Measurements from ENCODE around the gene CDC42EP2.

Gene CDC42EP2

GRCh38 chr11:65362966-65363365 is 48.3 kb downstream of the CDC42EP2 start:
- no peak for DNase-seq

DNA sequence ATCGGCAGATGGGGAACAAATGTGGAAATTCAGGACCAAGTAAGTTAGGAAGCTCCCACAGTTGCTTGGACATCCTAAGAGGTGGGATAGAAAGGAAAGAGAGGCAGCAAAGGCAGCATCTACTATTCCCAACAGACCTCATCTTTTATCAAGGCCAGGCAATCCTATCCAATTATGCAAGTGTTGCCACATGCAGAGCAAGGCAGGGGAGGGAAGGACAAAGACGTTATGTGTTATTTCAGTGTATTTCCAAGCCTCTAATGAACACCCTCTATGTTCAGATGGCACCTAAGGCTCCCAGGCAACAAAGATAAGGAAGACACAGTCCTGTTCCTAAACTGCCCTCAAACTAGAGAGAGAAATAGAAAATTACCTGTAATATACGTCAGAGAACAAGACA is 49.1 kb downstream of the CDC42EP2 start:
- no peak for DNase-seq

DNA sequence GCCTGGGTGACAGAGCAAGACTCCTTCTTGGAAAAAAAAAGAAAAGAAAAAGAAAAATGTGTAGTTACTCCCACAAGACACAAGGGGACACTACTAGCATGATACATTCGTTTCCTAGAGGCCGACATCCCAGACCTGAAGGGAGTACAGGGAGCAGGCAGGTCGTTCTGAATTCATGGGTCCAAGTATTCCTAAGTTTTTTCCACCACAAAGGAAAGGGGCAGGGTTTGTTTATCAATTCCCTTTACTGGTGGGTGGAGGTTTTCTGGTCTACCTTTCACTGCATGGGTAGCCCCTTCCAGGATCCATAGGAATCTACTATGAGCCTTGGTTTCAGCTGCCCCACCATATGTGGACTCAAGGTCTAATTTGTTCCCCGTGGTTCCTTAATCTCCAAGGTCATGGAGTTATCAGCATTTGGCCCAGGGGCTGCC is 51.7 kb downstream of the CDC42EP2 start:
- no peak for DNase-seq

- no peak for DNase-seq
Observed at GRCh38 chr11:65370659-65371049, 56.0 kb downstream of the CDC42EP2 start.
